Measurements from ENCODE around the gene ELMO1. TPM values are rescaled to one million over a fixed set of nuclear protein-coding genes. Genes with fewer than 3 reads are reported as not detected.

Gene ELMO1
- total and polyA plus RNA-seq, 2 of the 13 experiments (the other 11 are each of a cell fraction or from before 2014, with no cell fraction given), result 0.11 to 0.17 TPM

DNA sequence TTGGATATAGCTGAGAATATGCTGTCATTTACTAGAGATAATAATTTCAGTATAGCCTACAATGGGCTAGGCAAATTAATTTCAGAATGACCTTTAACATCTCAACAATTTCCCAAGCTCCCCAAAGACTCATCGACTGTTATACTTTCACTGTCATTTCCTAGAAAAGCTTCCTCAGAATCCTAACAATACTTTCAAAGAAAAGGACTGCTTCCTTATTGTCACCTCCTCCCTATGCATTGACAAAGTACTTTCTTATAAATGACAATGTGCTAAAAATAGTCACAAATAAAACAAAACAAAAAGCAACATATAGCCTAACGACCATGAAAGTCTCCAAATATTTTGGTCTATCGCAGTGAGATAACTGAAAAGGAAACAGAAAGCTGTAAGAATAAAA is 272.6 kb downstream of the ELMO1 start:
- TF ChIP-seq TCF7 (IDR thresholded peaks at IDR 0.05; ENCODE audit: low read depth) (no peak), ZNF879 (CRISPR knock-in tag; IDR thresholded peaks at IDR 0.05) (no peak), CSRNP1 (CRISPR knock-in tag; IDR thresholded peaks at IDR 0.05) (no peak), ZNF607 (CRISPR knock-in tag; IDR thresholded peaks at IDR 0.05; ENCODE audit: borderline replicate concordance) (no peak), ZNF570 (CRISPR knock-in tag; IDR thresholded peaks at IDR 0.05; ENCODE audit: borderline replicate concordance) (no peak), RFX1 (IDR thresholded peaks at IDR 0.05) (no peak), NFIB (CRISPR knock-in tag; IDR thresholded peaks at IDR 0.05; ENCODE audit: borderline replicate concordance) (no peak)
- Histone ChIP-seq H3K9me3 (ENCODE audit: low read length) (no peaks in the 10 kb centered on the region), H4K20me1 (ENCODE audit: insufficient read depth, low read length) (no peaks in the 10 kb centered on the region), H3K79me2 (ENCODE audit: insufficient read depth, low read length) (no peaks in the 10 kb centered on the region), H3K36me3 (replicated peaks in 1 of 2; ENCODE audit: control insufficient read depth in 1 of 2, insufficient read depth in 2 of 2, low read length in 2 of 2) (no peaks in the 10 kb centered on the region), H3K4me2 (ENCODE audit: low read depth, low read length) (no peak overlapping the region), H3K27ac (ENCODE audit: extremely low read length, insufficient read depth, low read length) (no peak overlapping the region), H2AFZ (ENCODE audit: low read length) (no peak overlapping the region), H3K4me3 (replicated peaks in 1 of 3; ENCODE audit: insufficient read depth in 1 of 3, low read depth in 2 of 3, low read length in 3 of 3) (no peak overlapping the region), H3K9ac (ENCODE audit: insufficient read depth, low read depth, low read length) (no peak overlapping the region), H3K4me1 (ENCODE audit: insufficient read depth, low read length) (peaks cover 14% of the 10 kb centered on the region), H3K27me3 (ENCODE audit: control insufficient read depth in 1 of 2, insufficient read depth in 2 of 2, low read length in 2 of 2) (no peaks in the 10 kb centered on the region)
- ChIA-PET CTCF (ENCODE audit: low intra/inter-chr PET ratio, low total read pairs) (no interaction called here), POLR2A (no interaction called here)
- BruUV-seq (replicated peaks), result no TSS peak
- intact Hi-C loops (cut with micrococcal nuclease; ENCODE audit: unreplicated experiment) (loop anchor here (10.0 kb wide), 1 partner anchor 71 kb away; no protein-coding TSS in a partner anchor), in situ Hi-C loops (cut with HindIII; ENCODE audit: extremely low pct_ligation_motif_present, low pct_unique_long_range_greater_than_20kb) (loop anchor here (25.0 kb wide), 1 partner anchor 514 kb away; no protein-coding TSS in a partner anchor)
- FAIRE-seq (no peak), ATAC-seq (no peak), DNase-seq (ENCODE audit: low spot score) (no peak)
- 91% methylated on average over 3 of the region's 3 CpGs for WGBS (ENCODE audit: low lambda C conversion rate)

DNA sequence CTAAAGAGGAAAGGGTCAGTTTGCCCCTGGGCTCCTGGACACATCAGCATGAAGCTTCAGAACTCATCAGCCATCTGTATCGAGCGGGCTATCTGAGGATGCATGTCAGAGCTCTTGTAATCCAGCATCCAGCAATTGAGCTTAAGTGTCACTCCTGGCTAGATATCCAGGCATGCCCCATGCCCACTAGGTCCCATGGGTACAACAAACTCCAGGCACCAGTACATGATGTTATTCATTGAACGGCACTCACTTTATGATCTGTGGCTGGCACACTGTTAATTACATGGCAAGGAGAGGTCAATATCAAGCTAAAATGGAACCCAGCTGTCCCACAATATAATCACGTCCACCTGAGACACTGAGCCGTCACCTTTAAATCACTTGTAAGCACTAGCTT is 274.2 kb downstream of the ELMO1 start:
- intact Hi-C loops (cut with micrococcal nuclease; ENCODE audit: unreplicated experiment) (loop anchor here (10.0 kb wide), 1 partner anchor 70 kb away; no protein-coding TSS in a partner anchor), in situ Hi-C loops (cut with HindIII; ENCODE audit: extremely low pct_ligation_motif_present, low pct_unique_long_range_greater_than_20kb) (no loop called here)
- Histone ChIP-seq H3K9ac (ENCODE audit: insufficient read depth, low read depth, low read length) (no peak overlapping the region), H4K20me1 (ENCODE audit: insufficient read depth, low read length) (no peaks in the 10 kb centered on the region), H3K27me3 (ENCODE audit: control insufficient read depth in 1 of 2, insufficient read depth in 2 of 2, low read length in 2 of 2) (no peaks in the 10 kb centered on the region), H2AFZ (ENCODE audit: low read length) (no peak overlapping the region), H3K36me3 (replicated peaks in 1 of 2; ENCODE audit: control insufficient read depth in 1 of 2, insufficient read depth in 2 of 2, low read length in 2 of 2) (no peaks in the 10 kb centered on the region), H3K4me2 (ENCODE audit: low read depth, low read length) (no peak overlapping the region), H3K9me3 (ENCODE audit: low read length) (no peaks in the 10 kb centered on the region), H3K4me1 (ENCODE audit: insufficient read depth, low read length) (no peaks in the 10 kb centered on the region), H3K27ac (ENCODE audit: extremely low read length, insufficient read depth, low read length) (no peak overlapping the region), H3K4me3 (replicated peaks in 1 of 3; ENCODE audit: insufficient read depth in 1 of 3, low read depth in 2 of 3, low read length in 3 of 3) (no peak overlapping the region), H3K79me2 (ENCODE audit: insufficient read depth, low read length) (no peaks in the 10 kb centered on the region)
- DNase-seq (ENCODE audit: low spot score) (no peak), FAIRE-seq (no peak), ATAC-seq (no peak)
- CTCF ChIA-PET (ENCODE audit: low intra/inter-chr PET ratio, low total read pairs), result no interaction called here
- POLR2A ChIA-PET, result no interaction called here
- BruUV-seq (replicated peaks), result no TSS peak
- 84% methylated on average over 5 of the region's 5 CpGs for WGBS (ENCODE audit: low lambda C conversion rate)
- TF ChIP-seq NAIF1 (CRISPR knock-in tag; IDR thresholded peaks at IDR 0.05; ENCODE audit: borderline replicate concordance) (no peak), ZNF556 (CRISPR knock-in tag; IDR thresholded peaks at IDR 0.05; ENCODE audit: borderline replicate concordance) (no peak), SETDB1 (CRISPR knock-in tag; IDR thresholded peaks at IDR 0.05; ENCODE audit: borderline replicate concordance) (no peak), JARID2 (CRISPR knock-in tag; IDR thresholded peaks at IDR 0.05; ENCODE audit: insufficient replicate concordance) (no peak), ZNF788 (CRISPR knock-in tag; IDR thresholded peaks at IDR 0.05; ENCODE audit: borderline replicate concordance) (no peak), ZNF770 (CRISPR knock-in tag; IDR thresholded peaks at IDR 0.05) (no peak), NPAS2 (CRISPR knock-in tag; IDR thresholded peaks at IDR 0.05; ENCODE audit: borderline replicate concordance) (no peak)
- TF ChIP-seq, protein P1, sequence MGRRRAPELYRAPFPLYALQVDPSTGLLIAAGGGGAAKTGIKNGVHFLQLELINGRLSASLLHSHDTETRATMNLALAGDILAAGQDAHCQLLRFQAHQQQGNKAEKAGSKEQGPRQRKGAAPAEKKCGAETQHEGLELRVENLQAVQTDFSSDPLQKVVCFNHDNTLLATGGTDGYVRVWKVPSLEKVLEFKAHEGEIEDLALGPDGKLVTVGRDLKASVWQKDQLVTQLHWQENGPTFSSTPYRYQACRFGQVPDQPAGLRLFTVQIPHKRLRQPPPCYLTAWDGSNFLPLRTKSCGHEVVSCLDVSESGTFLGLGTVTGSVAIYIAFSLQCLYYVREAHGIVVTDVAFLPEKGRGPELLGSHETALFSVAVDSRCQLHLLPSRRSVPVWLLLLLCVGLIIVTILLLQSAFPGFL (CRISPR knock-in tag; IDR thresholded peaks at IDR 0.05), result no peak

All from HepG2 (cell line).